Measurements from ENCODE around the gene EVPLL. TPM values are rescaled to one million over a fixed set of nuclear protein-coding genes. Genes with fewer than 3 reads are reported as not detected.

The EVPLL gene
- total and polyA plus RNA-seq, 2 of the 4 experiments (the other 2 are of a cell fraction) = not detected

GRCh38 chr17:18356624-18357023 lies 21.0 kb upstream of the EVPLL start:
- DNase-seq = peak; percentile 50
- Histone ChIP-seq H2BK120ac (ENCODE audit: low read depth, low read length) (no peak overlapping the region), H2BK5ac (ENCODE audit: low read depth, low read length, poor library complexity, severe bottlenecking) (no peak overlapping the region), H2AFZ (replicated peaks; ENCODE audit: low read length, poor library complexity) (no peak overlapping the region), H3K23ac (ENCODE audit: low read depth, low read length) (no peak overlapping the region), H2BK15ac (ENCODE audit: low read depth, low read length) (no peak overlapping the region), H3K14ac (replicated peaks; ENCODE audit: low read depth, low read length) (no peak overlapping the region), H4K91ac (ENCODE audit: insufficient read depth, low read depth, low read length) (no peak overlapping the region), H3K9me1 (ENCODE audit: insufficient read depth, low read length) (no peaks in the 10 kb centered on the region), H3K79me1 (ENCODE audit: low read depth in 1 of 2, low read length in 2 of 2) (no peaks in the 10 kb centered on the region; a peak in 1 of 4 replicates), H2AK9ac (replicated peaks; ENCODE audit: low read depth, low read length, poor library complexity) (peak overlapping the region; percentile 70), H3K27ac (ENCODE audit: insufficient read depth, low read length) (no peak overlapping the region), H3K4me3 (ENCODE audit: insufficient read depth, low read depth, low read length) (no peak overlapping the region), H3K9ac (ENCODE audit: low read depth, low read length) (no peak overlapping the region), H2BK20ac (ENCODE audit: low read depth, low read length) (no peak overlapping the region), H3K4me2 (ENCODE audit: low read depth, low read length) (no peak overlapping the region), H3K36me3 (ENCODE audit: control insufficient read depth, insufficient read depth, low read length) (no peaks in the 10 kb centered on the region), H3K56ac (ENCODE audit: extremely low read depth, insufficient read depth, low read length) (no peak overlapping the region), H3K27me3 (ENCODE audit: control insufficient read depth, insufficient read depth, low read length) (no peaks in the 10 kb centered on the region), H4K8ac (ENCODE audit: low read depth in 2 of 2, low read length in 2 of 2) (no peak overlapping the region), H3K4ac (ENCODE audit: low read depth, low read length) (no peak overlapping the region), H4K20me1 (ENCODE audit: insufficient read depth, low read length) (no peaks in the 10 kb centered on the region), H4K5ac (ENCODE audit: low read depth, low read length) (no peak overlapping the region), H3K4me1 (ENCODE audit: control insufficient read depth, insufficient read depth, low read length) (no peaks in the 10 kb centered on the region), H2AK5ac (ENCODE audit: low read depth, low read length) (no peak overlapping the region), H3K9me3 (ENCODE audit: control insufficient read depth, insufficient read depth, low read length) (no peaks in the 10 kb centered on the region), H3K18ac (ENCODE audit: low read depth, low read length) (no peak overlapping the region)
- intact Hi-C loops (cut with micrococcal nuclease) = no loop called here
- in situ Hi-C loops (cut with MboI; ENCODE audit: low sequenced_read_pairs) = no loop called here
- CTCF ChIA-PET = no interaction called here
- dilution Hi-C loops (cut with HindIII; ENCODE audit: low sequenced_read_pairs, unreplicated experiment) = no loop called here
- ATAC-seq (ENCODE audit: low read depth) = 0 out of 2 replicates have a peak, but pooled peaks have one; percentile 24
- TF ChIP-seq USF2 (IDR thresholded peaks at IDR 0.05; ENCODE audit: low read depth, low read length) (no peak), RFX5 (IDR thresholded peaks at IDR 0.05; ENCODE audit: low read depth, low read length) (no peak), CEBPB (IDR thresholded peaks at IDR 0.05; ENCODE audit: low read depth, low read length) (0 out of 2 replicates have a peak, but pooled peaks have one; percentile 13)
- 40% methylated on average over 1 of the region's 10 CpGs; no CpG with 5 or more reads in 1 of the 2 experiments for WGBS, 2 experiments (ENCODE audit: extremely low coverage in 2 of 2, insufficient read length in 1 of 2)
- POLR2A ChIA-PET (ENCODE audit: unreplicated experiment) = no interaction called here
- BruUV-seq (replicated peaks) = no TSS peak
